GM04503 (cell line): Measurements from ENCODE around the gene BAIAP2L2.
A peak's percentile ranks its signal among the peaks of the same experiment; 100 is the strongest.
"Not testable (repeated sequence)": the region's sequence is repeated elsewhere in the genome, so short reads cannot be mapped to it uniquely, and the experiment has no call there.

Experiments used
- DNase-seq: peaks from one replicate; pipeline ENCODE4 v3.0.0-alpha.2; 2012; ENCODE audit warnings: low read depth

Gene BAIAP2L2

DNA sequence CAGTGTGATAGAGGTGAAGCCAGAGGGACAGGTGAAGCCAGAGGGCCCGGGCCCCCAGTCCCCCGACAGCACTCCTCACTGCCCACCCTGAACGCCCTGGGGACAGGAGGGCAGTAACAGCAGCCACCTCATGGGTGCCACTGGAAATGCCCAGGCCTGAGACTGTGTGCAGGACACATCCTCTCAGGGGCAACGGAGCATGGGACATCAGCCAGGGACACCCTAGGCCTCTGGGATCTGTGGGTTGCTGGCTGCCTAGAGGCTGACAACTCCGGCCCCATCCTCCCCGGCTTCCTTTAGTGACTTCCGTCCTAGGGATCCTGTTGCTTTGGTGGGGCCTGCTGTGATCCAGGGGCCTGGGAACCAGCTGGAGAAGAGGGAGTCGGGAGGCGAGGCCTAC is 17.4 kb upstream of the BAIAP2L2 start:
- no peak for DNase-seq

DNA sequence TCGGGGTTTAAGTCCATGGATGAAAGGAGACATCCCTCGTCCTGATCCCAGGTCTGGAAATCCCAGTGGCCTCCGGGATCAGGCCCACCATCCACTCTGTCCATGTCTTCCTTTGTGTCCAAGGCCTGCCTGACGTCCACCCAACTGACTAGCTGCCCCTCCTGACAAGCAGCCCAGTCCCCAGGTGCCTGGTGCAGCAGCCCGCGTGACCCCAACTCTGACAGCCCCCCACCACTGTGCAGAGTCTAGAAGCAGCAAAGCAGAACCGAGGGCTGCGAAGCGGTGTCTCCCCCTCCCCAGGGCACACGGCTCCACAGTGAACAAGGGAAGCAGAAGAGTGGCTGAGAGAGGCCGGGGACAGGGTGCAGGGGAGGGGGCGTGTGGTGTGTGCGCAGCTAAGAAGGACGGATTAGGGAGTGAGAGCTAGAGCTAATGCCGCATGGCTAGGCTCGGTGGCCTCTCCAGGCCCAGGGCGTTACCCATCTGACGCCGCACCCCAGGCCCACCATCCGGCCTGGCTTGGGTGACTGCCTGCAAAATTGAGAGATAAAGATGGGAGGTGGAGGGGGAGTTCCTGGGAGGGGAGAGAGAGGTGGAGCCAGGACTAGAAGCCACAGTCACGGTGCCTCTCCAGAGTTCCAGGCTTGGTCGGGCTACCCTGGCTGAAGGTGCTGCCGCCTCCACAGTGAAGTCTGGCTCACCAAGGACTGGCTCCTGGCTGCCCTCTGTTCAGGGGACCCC is 16.6 kb upstream of the BAIAP2L2 start:
- no peak for DNase-seq

DNA sequence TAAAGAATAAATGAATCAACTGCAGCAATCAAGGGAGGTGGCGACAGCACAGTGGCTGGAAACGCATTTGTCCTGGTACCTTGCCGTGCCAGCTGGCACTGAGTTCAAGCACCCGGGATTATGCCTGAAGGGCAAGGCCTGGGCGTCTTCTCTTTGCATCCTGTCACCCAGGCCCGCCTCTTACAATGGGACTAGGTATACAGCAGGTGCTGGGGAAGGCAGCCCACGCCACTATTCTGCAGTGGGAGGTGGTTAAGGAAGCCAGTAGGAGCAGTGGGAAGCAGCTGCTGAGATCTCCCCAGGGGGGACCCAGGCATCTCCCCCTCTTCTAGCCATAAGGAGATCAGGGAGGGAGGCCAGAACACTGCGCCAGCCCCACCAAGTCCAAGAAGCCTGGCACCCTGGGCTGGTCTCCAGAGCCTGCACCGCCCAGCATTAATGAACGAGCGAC is 15.3 kb upstream of the BAIAP2L2 start:
- no peak for DNase-seq

DNA sequence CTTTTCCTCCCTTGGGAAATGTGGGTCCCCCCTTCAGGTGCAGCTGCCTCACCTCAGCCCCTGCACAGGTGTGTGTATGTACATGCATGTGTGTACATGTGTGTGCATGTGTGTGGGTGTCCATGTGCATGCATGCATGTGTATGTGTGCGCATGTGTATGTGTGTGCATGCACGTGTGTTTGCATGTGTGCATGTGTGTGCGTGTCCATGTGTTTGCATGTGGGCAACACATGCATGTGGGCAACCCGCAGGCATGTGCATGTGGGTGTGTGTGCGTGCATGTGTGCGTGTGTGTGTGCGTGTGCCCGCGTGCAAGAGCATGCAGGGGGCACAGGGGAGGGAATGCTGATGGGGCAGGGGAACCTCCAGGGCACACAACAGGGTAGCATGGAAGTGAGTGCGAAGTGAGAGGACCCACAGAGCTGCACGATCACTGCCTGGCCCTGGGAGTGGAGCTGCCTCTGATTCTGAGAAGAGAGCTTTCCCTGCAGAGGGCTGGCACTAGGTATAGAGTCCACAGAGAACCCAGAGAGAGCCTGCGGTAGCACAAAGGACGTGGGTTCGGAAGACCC is 14.6 kb upstream of the BAIAP2L2 start:
- DNase-seq: no peak

DNA sequence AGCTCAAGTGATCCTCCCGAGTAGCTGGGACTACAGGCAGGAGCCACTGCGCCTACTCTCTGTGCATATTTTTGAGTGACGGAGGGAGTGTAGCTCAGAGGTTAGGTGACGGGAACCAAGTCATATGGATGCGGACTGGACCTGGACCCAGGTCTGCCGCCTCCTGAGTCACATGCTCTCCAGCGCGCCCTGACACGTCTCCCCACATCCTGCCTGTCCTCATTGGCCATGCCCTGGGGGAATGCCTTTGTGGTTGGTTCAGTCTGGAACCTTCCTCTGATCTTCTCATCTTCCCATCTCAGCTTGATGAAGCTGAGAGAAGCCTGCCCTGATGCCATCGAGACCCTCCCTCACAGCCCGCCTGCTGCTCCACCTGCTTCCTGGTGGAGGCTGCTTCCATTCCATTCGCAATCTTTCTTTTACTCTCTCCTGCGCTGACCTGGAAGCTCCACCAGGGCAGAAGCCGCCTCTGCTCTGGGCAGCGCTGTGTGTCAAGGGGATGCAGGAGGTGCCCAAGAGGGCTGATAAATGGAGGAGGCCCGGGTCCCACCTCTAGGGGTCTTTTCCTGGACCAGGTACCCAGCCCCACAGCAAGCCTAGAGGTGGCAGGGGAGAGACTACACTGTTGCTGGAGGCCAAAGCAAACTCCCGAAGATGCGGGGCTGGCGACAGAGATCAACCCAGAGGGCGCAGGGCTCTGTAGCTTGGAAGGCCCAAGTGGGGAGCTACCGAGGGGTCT is 13.9 kb upstream of the BAIAP2L2 start:
- no peak for DNase-seq

DNA sequence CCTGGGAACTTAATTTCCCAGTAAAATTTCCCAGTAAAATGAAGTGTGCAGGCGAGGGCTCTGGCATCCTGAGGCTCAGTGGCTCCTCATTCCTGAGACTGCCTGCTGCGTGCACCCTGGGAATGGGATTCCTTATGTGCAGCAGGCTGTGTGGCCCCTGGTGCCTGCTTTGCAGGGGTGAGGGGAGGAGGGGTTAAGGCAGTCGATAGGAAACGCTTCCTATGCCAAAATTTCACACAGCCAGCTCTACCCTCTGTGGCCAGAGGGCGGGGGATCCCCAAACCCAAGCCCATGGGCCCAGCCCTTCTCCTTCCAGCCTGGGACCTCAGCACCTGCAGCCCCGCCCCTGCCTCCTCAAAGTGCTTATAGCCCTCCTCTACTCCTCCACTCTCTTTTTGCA is 12.1 kb upstream of the BAIAP2L2 start:
- DNase-seq: no peak

DNA sequence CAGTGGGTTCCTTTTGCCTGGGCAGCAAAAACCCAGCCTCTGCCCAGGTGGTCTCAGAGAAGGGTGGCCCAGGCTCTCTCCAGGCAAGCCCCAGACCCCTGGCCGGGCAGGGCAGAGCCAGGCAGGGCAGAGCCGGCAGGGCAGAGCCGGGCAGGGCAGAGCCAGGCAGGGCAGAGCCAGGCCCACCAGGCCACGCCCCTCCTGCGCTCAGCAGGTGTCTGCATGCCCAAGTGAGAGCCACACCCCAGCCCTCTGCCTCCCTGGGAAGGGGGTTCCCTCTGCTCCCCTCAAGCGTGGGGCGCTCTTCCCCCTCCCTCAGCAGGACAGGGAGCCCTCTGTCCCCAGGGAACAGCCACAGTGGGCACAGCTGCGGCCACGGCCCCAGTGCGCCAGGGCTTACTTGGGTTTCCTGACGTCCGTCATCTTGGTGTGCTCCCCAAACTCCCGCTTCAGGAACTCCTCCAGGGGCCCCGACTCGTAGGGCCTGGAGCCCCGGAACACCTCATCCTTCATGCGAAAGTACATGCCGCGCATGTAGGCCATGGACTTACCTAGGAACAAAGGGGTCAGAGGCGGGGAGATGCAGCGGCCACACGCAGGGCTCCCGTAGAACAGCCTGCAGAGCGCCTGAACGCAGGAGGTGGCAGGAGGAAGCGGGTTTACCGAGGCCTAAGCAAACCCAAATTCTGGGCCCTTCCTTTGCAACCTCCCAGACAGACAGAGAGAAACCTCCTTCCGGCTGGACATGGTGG is 10.1 kb upstream of the BAIAP2L2 start:
- DNase-seq: no peak

DNA sequence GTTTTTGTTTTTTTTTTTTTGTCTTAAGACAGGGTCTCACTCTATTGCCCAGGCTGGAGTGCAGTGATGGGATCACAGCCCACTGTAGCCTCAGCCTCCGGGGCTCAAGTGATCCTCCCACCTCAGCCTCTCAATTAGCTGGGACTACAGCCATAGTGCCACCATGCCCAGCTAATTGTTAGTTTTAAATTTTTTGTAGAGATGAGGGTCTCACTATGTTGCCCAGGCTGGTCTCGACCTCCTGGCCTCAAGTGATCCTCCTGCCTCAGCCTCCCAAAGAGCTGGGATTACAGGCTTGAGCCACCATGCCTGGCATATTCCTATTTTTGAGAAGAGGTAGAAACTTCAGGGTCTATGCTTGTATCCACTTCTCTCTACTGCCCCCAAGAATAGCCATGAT is 8.3 kb upstream of the BAIAP2L2 start:
- not testable (repeated sequence) for DNase-seq

DNA sequence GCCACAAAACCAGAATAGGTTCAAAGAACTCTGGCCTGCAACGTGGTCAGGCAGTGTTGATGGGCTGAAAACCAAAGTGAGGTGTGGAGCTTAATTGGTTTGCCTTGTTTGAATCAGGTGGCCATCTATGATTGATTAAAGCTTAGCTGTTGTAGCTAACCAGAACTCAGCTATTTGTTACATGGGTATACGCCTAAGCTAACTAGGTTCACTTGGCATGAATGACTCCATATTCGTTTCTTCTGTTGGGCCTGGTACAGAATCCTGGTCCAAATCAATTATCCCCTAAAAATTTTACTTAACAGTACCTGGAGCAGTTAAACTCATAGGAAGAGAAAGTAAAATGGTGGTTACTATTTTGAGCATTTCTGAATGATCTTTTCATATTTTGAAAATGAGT is 7.7 kb upstream of the BAIAP2L2 start:
- DNase-seq: no peak

DNA sequence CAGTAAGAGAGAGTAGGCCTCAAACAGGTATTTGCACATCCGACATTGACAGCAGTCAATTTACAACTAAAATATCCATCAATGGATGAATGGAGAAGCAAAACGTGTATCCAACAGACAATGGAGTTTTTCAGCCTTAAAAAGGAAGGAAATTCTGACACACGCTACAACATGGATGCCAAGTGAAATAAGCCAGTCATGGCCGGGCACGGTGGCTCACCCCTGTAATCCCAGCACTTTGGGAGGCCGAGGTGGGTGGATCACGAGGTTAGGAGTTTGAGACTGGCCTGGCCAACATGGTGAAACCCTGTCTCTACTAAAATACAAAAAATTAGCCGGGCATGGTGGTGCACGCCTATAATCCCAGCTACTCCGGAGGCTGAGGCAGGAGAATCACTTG is 7.1 kb upstream of the BAIAP2L2 start:
- not testable (repeated sequence) for DNase-seq

DNA sequence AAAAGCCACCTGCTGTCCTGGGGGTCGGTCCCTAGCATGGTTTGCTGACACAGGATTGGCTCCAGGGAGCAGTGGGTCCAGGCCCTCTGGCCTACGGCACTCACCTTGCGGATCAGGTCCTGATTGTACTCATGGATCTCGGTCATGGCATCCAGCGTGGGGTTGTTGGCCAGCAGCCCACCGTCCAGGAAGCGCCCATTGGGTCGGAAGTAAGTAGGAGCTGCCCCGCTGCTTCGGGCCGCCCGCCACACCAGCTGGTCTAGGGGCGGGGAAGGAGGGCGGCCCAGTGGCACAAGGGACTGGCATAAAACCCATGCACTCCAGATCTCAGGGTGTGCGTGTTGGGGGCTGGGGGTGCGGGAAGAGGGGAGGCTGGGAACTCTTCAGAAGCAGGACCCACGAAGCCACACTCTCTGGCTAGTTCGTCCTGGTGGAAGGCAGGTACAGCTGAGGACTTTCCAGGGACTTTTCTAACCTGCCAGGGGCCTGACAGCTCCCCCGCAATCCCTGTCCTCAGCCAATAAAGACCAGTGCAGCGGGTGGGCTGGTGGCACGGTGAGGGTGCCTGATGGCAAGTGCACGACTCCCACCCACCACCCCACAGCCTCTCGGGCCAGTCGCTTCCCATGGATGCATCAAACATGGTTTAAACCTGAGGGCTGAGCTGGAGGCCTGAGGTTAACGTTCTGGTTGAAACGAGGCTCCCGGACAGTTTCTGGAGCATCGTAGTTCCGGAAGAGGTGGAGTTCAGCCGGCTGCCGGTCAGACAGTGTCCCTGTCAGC is 5.1 kb upstream of the BAIAP2L2 start:
- no peak for DNase-seq

DNA sequence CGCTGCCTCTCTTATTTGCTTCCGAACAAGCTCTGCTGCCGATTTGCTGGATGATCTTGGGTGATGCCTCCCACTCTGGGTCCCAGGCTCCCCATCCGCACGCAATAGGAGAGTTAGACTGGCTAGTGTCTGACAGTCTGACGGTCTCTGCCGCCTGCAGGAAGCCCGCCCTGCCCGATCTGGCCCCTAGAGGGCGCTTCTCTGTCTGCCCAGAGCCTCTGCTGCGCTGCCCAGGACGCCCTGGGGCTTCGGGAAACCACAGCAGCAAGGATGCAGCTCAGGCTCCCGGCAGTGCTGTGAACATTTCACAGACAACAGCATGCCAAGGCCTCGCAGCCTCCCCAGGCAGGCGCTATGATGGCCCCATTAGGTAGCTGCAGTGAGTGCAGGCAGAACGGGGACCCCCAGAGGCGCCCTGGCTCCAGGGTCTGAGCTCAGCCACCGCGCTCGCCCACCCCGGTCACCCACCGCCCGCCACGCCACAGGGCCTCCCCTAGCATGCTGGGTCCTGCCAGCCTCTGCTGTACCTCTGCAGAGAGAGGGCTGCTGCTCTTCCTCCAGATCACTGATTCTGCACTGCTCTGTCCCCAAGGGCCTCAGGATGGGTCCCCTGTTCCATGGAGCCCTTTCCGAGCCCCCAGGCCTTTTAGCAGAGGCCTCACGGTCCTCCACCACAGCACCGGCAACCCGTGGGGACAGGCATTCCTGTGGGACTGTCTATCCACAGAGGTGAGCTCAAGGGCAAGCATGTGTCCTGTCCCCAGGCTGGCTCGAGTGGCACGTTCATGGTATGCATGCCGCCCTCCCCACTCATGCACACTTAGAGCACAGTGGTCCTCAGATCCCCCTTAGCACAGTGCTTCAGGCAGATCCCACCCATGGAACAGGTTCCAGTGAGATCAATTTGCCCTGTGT is 4.3 kb upstream of the BAIAP2L2 start:
- peak; percentile 34 for DNase-seq

DNA sequence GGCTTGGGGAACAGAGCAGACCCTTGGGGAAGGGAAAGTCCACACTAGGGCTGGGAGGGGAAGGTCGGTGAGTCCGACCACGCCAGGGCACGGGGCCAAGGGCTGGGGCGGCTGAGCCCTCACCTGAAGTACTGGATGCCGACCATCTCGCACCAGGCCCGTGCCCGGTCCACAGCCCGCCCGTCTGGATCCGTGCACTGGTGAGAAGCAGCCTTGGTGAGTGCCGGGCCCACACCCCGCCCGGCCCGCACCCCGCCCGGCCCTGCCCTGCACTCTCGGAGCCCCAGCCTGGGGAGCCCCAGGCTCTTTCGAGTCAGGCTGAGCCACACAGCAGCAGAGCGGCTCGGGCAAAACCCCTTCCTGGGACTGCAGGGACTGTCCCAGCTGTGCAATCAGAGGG is 1.9 kb upstream of the BAIAP2L2 start:
- DNase-seq: no peak

DNA sequence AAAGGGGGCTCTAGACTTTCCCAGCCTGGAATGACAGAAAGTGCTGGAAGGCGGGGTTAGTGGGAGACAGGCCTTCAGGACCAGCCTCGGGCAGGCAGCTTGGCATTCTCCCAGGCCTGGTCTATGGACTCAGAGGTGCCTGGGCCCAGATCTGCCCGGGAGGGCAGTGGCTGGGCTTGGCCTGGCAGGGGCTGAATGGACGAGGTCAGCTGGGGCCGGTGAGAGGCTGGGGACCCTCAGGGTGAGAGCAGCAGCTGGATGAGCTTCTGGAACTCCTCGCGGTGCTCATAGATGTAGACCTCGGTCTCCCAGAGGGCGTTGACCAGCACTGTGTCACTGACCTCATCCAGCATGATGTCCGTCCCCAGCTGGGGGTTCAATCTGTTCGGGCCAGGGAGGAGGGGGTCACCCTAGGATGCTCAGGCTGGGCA is 1.5 kb upstream of the BAIAP2L2 start:
- DNase-seq: no peak

DNA sequence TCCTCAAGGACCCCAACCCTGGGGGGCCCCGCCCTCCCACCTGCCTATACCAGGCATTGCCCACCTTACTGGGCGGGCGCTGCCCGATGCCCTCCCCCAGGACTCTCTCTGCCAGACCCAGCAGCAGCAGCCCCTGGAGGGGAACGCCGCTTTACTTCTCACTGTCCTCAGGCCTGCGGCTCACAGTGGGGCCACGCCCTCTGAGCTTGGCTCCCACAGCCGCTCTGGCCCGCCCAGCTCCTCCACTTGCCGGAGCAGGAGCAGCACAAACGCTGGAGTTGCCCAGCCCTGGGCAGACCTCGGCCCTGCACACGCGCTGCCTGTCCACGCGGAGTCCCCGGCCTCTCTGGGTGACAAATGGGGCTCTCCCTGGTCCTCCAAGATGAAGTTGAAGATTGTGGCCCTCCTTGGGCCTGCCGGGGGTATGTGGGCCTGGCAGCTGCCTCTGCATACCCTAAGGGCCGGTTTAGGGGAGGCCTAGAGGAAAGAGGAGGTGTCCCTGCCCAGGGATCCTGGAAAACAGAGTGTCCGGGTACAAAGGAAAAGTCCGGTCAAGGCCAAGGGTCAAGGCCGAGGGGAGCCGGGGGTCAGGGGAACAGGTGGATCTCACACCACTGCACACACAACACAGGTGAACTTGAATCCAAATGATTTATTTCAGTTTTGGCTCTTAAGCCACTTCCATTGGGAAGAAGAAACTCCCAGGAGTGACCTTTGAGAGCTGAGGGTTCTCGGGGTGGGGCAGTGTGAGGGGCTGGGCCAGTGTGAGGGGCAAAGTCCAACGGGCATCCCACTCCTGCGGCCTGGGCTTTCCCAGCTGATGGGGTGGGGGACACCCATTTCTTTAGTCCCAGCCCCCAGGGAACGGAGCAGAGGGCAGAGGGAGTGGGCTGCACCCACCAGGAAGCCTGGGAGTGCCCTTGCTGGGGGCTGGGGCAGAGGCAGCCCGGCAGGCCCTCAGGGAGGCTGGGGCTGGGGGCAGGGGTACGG is 674 bp upstream of the BAIAP2L2 start:
- no peak for DNase-seq

DNA sequence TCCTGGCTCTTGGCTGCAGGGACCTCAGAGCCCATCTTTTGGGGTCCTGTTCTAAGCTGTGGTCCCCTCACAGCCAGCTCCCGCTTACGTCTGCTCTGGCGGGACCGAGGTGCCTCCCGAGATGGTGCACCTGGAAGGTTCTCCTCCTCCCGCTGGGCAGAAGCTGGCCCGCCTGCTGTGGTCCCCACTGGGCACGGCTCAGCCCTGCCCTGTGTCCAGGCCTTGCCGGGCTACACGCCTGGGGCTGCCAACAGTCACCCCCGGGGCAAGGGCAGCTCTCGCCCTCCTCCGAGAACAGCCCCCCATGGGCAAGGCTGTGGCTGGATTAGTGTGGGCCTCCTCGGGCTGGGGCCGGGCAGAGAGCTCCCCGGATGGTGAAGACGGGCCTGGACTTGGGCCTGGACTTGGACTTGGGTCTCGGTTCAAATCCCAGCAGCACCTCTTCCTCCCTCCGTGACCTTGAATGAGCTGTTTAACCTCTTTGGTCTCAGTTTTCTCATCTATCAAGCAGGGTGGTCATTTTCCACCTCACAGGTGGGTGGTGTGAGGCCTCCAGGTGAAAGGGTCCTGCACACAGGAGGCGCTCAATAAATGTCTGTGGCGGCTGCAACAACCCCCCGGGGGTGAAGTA is 998 bp downstream of the BAIAP2L2 start:
- no peak for DNase-seq

DNA sequence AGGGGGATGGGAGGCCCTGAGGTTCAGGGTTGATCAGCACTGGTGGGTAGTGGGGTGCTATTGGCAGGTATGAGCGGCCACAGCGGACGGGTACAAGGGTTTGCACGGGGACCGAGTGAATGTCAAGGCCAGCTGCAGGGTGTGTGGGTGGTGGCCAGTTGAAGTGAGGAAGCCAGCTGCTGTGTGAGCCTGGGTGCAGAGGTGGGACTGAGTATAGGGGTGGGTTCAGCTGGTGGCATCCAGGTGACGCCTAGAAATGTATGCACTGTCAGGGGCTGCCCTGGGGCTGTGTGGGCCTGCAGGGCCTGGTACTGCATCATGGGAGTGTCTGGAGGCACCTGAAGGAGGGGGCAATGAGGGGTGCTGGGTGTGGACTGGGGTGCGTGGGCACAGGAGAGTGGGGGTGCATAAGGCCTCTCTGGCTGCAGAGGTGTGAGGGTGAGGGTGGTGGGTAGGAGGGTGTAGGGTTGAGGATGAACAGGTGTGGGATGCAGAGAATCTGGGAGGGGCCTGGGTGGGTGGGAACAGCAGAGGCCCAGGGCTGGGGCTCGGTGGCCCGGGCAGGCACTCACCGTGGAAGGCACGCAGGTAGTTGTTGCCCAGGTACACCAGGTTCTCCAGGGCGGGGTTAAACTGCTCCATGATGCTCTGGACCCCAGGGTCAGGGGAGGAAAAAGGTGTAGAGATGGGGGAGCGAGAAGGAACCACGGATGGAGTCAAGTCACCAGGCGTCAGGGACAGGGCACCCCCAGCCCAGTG is 1.7 kb downstream of the BAIAP2L2 start:
- DNase-seq: no peak
